Measurements from ENCODE around the gene FBXO42. TPM values are rescaled to one million over a fixed set of nuclear protein-coding genes. Genes with fewer than 3 reads are reported as not detected.

FBXO42 gene
- total and polyA plus RNA-seq, 8 donors = 4.3 to 35.4 (median 13.9) TPM

DNA sequence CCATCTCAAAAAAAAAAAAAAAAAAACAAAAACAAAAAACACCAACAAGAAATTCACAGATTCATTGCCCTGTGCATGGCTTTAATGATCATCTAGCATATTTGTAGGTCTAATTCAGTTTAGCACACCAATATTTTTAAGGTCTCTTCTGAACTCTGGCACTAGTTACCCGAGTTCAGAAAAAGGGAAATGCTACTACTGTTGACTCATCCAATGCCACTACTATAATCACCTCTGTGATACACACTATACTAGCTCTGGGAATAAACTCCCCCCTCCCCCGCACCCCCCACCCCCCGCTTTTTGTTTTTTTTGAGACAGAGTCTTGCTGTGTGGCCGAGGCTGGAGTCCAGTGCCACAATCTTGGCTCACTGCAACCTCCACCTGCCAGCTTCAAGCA is 55.6 kb downstream of the FBXO42 start:
- DNase-seq = no peak
- H3K4me3 ChIP-seq = no peak overlapping the region
- H3K9me3 ChIP-seq = no peaks in the 10 kb centered on the region
- no peaks in the 10 kb centered on the region for H3K27me3 ChIP-seq
- WGBS, 5 donors = 80 to 95% (median 88%) methylated on average over 4 of the region's 4 CpGs
- H3K4me1 ChIP-seq = peaks cover 0 to 31% (median 12%) of the 10 kb centered on the region in 4 donors
- TF ChIP-seq POLR2A (IDR thresholded peaks at IDR 0.05) (no peak), POLR2AphosphoS5 (IDR thresholded peaks at IDR 0.05) (no peak), CTCF (IDR thresholded peaks at IDR 0.05) (no peak), EP300 (IDR thresholded peaks at IDR 0.05) (no peak)
- peaks cover 18 to 67% (median 62%) of the 10 kb centered on the region in 4 donors for H3K36me3 ChIP-seq
- intact Hi-C loops (cut with DNase I; ENCODE audit: low total_unique reads) = no loop called here
- no peak overlapping the region for H3K27ac ChIP-seq

GRCh38 chr1:16294219-16295212 is 57.8 kb downstream of the FBXO42 start:
- 74 to 82% (median 80%) methylated on average over 3 of the region's 3 CpGs for WGBS, 5 donors
- Histone ChIP-seq H3K27ac (peak overlapping the region in 2 of 5 donors; percentile 48 to 52), H3K4me3 (no peak overlapping the region), H3K9me3 (no peaks in the 10 kb centered on the region), H3K27me3 (no peaks in the 10 kb centered on the region), H3K4me1 (peaks cover 0 to 31% (median 13%) of the 10 kb centered on the region in 4 donors), H3K36me3 (peaks cover 15 to 65% (median 60%) of the 10 kb centered on the region in 4 donors)
- TF ChIP-seq POLR2A (IDR thresholded peaks at IDR 0.05) (no peak), POLR2AphosphoS5 (IDR thresholded peaks at IDR 0.05) (no peak), EP300 (IDR thresholded peaks at IDR 0.05) (no peak), CTCF (IDR thresholded peaks at IDR 0.05) (no peak)
- no peak for DNase-seq
- intact Hi-C loops (cut with DNase I; ENCODE audit: low total_unique reads) = no loop called here

DNA sequence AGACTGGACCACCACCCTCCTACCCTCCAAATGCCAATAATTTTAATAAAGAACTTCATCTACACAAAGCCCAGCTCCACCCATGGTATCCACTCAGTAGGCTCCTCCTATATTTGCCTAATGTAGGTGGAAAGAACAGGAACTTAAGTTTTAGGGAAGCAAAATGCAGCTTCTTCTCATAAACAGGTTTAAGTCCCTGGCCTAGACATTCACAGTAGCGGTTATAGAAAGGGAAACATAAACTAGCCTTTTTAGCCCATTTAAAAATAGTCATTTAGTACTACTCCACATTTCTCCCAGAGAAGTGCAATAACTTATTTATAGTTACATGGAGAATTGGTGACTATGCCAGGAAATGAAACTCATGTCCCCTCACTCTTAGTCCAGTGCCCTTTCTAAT is 58.7 kb downstream of the FBXO42 start:
- H3K27me3 ChIP-seq = no peaks in the 10 kb centered on the region
- intact Hi-C loops (cut with DNase I; ENCODE audit: low total_unique reads) = no loop called here
- no peaks in the 10 kb centered on the region for H3K9me3 ChIP-seq
- TF ChIP-seq POLR2A (IDR thresholded peaks at IDR 0.05) (no peak), EP300 (IDR thresholded peaks at IDR 0.05) (no peak), CTCF (IDR thresholded peaks at IDR 0.05) (no peak), POLR2AphosphoS5 (IDR thresholded peaks at IDR 0.05) (no peak)
- peaks cover 15 to 74% (median 67%) of the 10 kb centered on the region in 4 donors for H3K36me3 ChIP-seq
- H3K4me3 ChIP-seq = no peak overlapping the region
- DNase-seq = no peak
- WGBS, 5 donors = 64 to 96% (median 82%) methylated on average over 1 of the region's 1 CpG
- H3K27ac ChIP-seq = peak overlapping the region in 2 of 5 donors; percentile 48 to 52
- peaks cover 0 to 23% (median 6%) of the 10 kb centered on the region in 4 donors for H3K4me1 ChIP-seq

GRCh38 chr1:16292739-16293138 is 59.5 kb downstream of the FBXO42 start:
- Histone ChIP-seq H3K36me3 (peaks cover 18 to 79% (median 75%) of the 10 kb centered on the region in 4 donors), H3K27ac (peak overlapping the region in 1 of 5 donors; percentile 52), H3K27me3 (no peaks in the 10 kb centered on the region), H3K4me1 (peaks cover 0 to 20% (median 5%) of the 10 kb centered on the region in 4 donors), H3K9me3 (no peaks in the 10 kb centered on the region), H3K4me3 (no peak overlapping the region)
- intact Hi-C loops (cut with DNase I; ENCODE audit: low total_unique reads) = no loop called here
- TF ChIP-seq CTCF (IDR thresholded peaks at IDR 0.05) (no peak), EP300 (IDR thresholded peaks at IDR 0.05) (no peak), POLR2A (IDR thresholded peaks at IDR 0.05) (no peak), POLR2AphosphoS5 (IDR thresholded peaks at IDR 0.05) (no peak)
- DNase-seq = no peak

Measured in stomach (tissue), 9 donors.